Muscle of back (tissue), 11 donors: Measurements from ENCODE around the gene GLB1L2. TPM values are rescaled to one million over a fixed set of nuclear protein-coding genes. Genes with fewer than 3 reads are reported as not detected.

Experiments
- DNase-seq, 3 donors: peaks; one replicate each; pipeline versions ENCODE4 v3.0.0 to v3.0.0-alpha.2; 2013
- polyA plus RNA-seq, 10 donors: library from polyadenylated mRNA; unstranded; fragments of 120-200 nt; gene quantifications; one replicate each; pipeline ENCODE4 v1.2.1, GENCODE V29; 2013; ENCODE audit not compliant: insufficient read length in 10 of 10

The GLB1L2 gene
- polyA plus RNA-seq, 10 donors, result 0.50 to 1.2 (median 0.71) TPM

DNA sequence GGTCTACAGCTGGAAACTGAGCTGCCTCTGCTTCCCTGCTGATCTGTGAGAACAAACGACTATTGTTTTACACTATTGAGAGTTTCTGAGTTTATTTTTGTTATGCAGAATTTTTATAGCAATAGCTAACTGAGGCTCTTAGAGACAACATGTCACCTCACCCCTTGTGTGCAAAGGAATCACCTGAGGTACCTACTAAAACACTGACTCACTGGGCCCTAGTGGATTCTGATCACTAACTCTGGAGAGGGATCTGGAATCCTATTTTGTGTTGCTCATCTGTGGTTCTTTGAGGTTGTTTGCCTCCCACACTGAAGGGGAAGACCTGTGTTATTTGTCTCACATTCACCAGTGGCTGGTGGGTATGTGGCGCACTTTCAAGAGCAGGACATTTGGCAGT lies 93.6 kb downstream of the GLB1L2 start:
- no peak for DNase-seq

Other genes starting within 250 kb of the GLB1L2 start
- 10 to 100 TPM; 11.3 to 19.8 (median 15.8) TPM for gene NCAPD3, start 108.0 kb upstream of the GLB1L2 start, polyA plus RNA-seq
- 10 to 100 TPM; 26.6 to 39.4 (median 30.3) TPM for gene VPS26B, start 107.3 kb upstream of the GLB1L2 start, polyA plus RNA-seq
- 10 to 100 TPM; 30.3 to 37.3 (median 33.1) TPM for gene THYN1, start 78.6 kb upstream of the GLB1L2 start, polyA plus RNA-seq
- gene ACAD8, start 78.4 kb upstream of the GLB1L2 start, polyA plus RNA-seq, result 10 to 100 TPM; 16.1 to 25.0 (median 21.3) TPM
- gene GLB1L3, start 55.6 kb upstream of the GLB1L2 start, polyA plus RNA-seq, result under 1 TPM in 6 of 10 donors, not detected in 4; 0.05 to 0.26 (median 0.11) TPM
- gene B3GAT1, start 80.3 kb downstream of the GLB1L2 start, polyA plus RNA-seq, result under 1 TPM; 0.19 to 0.48 (median 0.29) TPM